Activated CD4-positive, alpha-beta T cell treated with anti-CD3 and anti-CD28 coated beads, Interleukin-2, amount 50 U/mL, for 24 hours (primary cell): ENCODE data around the gene FSCN2.

Source experiments
- DNase-seq, 2 donors: peaks; one replicate each; pipeline ENCODE4 v3.0.0-alpha.2; 2020; ENCODE audit warnings: low read depth in 1 of 2, low spot score in 1 of 2

Gene FSCN2

DNA sequence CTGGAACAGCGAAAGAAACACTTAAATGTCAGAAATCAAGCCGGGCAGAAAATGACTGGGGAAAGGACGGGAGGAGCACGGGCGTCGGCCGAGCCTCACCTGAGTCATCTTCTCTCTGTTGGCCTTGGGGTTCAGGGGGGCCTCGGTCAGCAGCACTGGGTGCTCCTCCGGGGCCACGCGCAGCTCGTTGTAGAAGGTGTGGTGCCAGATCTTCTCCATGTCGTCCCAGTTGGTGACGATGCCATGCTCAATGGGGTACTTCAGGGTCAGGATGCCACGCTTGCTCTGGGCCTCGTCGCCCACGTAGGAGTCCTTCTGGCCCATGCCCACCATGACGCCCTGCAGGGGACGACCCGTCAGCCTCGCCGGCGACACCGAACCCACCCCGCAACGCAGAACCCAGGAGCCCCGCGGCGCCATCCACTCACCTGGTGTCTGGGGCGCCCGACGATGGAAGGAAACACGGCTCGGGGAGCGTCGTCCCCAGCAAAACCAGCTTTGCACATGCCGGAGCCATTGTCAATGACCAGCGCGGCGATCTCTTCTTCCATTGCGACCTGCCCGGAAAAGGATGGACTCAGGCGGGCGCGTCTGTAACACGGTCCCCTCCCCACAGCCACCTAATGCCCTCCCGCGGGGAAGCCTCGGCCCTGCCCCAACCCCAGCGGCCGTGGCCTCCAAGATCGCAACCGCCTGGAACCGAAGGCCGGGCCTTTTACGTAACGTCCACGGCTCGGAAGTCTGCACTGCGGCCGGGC, 16.2 kb upstream of the FSCN2 start:
- no peak for DNase-seq

DNA sequence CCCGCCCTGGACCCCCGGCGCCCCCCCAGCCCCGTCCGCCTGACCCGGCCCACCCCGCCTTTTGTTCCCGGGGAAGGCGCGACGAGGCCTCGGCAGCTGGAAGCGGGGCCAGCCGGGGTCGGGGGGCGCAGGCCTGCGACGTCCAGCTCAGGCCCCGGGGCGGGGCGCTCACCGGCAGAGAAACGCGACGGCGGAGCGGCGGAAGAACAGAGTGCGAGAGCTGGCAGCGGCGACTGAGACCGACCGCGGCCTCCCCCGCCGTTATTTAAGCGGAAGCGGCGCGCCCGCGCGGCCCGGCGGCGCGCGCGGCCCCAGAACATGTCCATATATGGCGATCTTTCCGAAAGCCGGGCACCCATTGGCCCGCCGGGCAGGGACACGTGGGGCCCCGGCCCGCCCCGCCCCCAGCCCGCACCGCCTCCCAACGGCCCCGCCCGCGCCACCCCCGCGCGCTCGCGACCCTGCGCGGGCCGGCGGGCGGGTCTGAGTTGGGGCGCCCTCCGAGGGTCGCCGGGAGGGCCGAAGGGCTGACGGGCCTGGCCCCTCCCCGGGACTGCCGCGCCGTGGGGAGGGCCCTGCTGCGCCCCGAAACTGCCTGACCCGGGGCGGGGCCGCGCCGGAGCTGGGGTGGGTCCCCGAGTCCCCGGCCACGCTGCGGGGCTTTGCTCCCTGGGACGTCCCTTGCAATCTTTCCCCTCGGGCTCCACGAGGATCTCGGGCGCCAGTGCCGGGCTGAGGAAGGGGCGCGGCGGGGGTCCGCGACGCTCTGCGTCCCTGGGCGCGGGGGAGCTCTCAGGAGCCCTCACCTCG, 15.4 kb upstream of the FSCN2 start, which contains the start of gene ACTG1:
Gene ACTG1, minus strand, starts transcription at position 238 of the 810 bp plus-strand sequence. CDS start 445 bp downstream, outside the sequence.
- peak; percentile 84 to 87 for DNase-seq

DNA sequence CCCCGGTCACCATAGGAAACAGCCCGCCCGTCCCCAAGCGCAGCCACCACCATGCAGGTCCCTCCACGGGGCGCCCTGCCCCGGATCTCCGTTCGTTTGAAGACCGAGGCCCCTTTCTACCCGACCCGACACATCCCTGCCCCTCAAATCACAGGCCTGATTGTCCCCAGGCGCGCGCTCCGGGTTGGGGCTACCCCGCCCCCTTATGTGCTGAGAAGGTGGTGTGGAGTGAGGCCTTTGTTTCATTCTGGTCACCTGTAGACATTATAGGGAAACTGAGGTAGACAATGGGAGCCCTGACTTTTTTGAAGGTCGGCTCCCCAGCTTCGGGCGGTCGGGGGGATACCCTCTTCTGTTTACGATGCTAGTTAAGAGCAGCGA, 14.8 kb upstream of the FSCN2 start:
- DNase-seq, result peak in 1 of 2 donors; percentile 51

DNA sequence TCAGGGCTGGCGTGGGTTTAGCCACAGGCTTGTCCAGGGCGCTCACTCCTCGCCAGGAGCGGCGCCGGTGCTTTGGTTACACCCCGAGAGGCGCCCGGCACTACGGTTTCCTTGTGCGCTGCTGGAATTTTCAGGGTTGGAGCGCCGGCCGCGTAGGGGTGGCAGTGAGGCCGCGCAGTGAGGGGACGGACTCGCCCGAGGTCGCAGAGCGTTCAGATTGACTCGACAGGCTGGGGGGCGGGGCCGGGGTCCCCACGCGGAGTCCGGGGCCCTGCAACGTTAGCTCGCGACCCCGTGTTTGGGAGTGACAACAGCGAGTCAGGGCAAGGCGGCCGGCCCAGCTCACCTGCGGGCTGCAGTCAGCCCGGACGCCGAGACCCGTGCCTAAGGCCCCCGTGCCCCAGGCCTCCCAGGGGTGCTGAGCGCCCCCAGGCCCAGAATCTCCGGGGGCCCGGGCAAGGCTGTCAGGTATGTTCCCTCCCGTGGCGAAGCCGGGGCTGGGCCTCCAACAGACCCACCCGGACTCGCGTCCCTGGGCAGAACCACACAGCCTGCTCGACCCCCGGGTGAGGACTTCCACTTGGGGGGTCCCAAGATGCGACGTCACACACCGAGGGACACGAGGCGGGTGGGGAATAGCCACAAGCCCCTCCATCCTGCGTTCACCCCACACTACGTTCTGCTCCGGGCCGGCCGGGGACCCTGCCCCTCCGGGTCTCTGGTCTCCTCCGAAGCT, 14.3 kb upstream of the FSCN2 start:
- no peak for DNase-seq

DNA sequence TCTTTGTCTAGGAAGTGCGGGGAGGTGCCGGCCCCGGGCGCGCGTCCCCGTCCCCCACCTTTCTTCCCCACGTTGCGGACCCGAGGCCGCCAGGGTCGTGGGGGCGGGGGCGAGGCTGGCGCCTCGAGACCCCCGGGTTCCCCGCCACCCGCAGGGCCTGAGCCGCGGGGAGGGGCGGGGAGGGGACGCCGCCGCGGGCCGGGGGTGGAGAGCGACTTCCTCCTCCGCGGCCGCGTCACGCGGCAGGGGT, 13.8 kb upstream of the FSCN2 start:
- no peak for DNase-seq

DNA sequence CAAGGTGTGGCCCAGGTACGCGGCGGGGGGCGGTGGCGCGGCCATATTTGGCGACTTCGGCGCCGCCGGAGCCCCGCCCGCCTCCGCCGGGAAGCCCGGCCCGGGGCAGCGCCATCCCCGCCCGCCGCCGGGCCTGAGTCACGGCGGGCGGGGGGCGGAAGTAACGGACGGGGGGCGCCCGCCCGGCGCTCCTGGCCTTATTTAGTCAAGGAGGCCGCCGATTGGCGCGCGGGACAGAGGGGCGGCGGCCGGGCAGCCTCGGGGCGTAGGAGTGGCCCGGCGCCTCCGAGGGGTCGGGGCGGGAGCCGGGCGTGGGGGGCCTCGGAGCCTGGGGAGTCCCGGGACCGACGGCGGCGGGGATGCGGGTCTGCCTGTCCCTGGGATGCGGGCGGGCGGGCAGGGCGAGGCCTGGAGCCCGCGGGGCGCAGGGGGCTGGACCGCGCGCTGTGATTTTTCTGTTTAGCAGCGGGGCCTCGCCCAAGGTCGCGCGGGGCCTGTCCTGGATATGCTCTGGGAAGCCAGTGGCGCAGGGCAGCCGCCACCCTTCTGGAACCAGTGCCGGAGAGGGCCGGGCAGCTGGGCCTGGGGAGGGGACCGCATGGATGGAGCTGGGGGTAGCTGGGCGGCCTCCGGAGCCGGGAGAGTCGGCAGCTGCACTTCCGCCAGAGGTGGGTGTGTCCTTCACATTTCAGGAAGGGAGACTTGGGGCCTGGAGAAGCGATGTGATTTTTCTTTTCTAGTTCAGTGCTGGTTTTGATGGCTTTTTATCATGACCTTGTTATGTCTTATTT, 13.2 kb upstream of the FSCN2 start:
- DNase-seq, result no peak

DNA sequence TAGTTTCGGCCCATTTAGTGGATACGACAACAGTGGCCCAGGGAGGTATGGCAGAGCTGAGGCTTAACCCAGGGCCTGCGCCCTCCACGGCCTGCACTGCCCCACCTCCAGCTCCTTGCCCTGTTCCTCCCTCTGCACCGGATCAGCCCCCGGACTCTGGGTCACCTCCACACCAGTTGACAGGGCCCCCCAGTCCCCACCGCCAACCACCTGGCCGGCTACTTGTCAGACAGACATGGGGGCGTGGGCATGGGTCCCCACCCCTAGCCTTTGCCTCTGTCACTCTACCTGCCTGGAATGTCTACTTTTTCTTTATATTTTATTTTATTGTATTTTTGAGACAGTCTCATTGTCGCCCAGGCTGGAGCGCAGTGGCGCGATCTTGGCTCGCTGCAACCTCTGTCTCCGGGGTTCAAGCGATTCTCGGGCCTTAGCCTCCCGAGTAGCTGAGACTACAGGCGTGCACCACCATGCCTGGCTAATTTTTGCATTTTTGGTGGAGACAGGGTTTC, 12.6 kb upstream of the FSCN2 start:
- DNase-seq, result no peak

DNA sequence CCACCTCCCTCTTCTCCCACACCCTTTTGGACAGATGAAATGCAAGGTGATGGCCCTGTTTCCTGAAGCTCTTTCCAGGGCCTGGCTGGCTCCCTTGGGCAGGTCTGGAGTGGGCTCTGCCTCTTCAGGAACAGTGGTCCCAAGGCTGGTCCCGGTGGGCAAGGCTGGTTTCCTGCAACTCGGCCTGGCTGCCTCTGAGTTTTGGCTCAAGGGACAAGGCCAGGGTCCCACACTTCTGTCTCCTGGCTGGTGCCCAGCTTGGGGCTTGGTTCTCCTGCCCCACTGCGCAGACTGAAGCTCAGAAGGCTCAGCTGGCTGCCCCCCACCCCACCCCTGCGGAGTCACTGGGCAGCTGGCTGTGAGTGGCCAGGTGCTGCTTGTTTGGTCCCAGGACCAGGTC, 11.7 kb upstream of the FSCN2 start:
- DNase-seq, result no peak

DNA sequence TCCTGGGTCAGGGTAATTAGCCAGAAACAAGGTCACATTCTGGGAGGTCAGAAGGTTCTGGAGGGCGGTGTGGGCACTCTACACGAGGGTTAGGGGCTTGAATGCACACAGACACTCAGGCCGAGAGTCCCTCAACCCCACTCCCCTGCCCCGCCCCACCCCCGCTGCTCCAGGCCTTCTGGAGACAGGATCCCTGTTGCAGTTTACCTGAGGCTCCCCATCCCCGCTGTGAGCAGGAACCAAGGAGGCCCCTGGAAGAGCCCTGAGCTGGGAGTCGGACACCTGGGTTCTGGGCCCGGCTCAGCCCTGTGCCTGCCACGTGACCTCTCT, 11.2 kb upstream of the FSCN2 start:
- DNase-seq, result no peak

DNA sequence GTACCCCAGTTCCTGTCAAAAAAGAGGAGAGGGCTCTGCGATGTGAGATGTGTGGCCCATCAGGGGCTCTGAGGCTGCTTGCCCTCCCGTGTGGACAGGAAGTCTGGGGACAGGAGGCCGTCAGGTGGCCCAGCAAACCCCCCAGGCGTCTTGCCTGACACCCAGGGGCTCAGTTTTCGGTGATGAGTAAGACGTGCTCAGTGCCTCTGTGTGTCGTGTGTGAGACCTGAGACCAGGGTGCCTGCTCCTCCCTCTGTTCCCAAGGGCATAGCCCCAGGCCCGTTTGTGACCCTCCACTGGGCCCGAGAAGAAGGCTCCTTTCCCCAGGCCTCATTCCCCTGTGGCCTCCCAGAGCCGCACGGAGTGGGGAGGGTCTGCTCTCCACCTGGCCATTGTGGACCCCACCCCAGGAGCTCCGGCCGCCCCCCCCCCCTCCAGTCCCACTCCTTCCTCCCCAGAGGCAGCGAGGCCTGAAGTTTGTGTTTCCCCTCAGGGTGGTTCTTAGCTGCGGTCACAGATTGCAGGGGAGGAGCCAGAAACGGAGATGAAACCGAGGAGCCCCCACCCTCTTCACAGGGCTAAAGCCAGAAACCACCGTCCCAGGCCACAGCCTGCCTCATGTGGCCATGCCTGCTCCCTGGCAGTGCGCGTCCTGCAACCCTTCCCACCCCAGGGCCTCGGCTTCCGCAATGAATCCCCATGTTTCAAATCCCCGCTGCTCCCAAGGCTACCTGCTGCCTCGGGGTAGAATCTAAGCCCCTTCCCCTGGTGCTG, 10.7 kb upstream of the FSCN2 start:
- DNase-seq, result no peak

DNA sequence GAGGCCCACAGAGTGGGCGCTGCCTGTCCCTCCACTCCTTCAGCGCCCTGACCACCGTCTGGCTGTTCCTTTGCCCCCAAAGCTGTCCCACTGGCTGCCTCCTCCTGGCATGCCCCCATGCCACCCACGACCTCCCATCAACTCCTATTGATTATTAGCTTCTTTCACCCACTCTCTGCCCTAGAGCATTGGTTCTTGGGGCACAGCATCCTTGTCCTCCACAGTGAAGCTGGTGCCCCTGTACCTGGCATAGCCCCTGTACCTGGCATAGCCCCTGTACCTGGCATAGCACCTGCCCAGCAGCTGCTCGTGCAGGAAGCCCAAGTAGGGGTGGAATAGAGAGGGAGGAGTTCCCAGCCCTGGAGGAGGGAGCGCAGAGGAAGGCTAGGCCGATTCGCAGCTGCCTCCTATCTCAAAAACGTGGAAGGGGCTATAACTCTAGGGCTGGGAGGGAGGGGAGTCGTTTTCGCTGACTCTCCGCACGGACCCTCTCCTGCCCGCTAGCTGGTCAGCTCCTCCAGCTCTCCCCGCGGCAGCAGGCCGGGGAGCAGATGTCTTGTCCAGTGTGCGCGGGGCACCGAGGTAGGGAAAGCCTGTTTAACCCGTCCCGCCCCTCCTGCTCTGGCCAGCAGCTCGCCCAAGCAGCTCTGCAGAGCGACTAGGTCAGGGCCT, 9.9 kb upstream of the FSCN2 start:
- no peak for DNase-seq

DNA sequence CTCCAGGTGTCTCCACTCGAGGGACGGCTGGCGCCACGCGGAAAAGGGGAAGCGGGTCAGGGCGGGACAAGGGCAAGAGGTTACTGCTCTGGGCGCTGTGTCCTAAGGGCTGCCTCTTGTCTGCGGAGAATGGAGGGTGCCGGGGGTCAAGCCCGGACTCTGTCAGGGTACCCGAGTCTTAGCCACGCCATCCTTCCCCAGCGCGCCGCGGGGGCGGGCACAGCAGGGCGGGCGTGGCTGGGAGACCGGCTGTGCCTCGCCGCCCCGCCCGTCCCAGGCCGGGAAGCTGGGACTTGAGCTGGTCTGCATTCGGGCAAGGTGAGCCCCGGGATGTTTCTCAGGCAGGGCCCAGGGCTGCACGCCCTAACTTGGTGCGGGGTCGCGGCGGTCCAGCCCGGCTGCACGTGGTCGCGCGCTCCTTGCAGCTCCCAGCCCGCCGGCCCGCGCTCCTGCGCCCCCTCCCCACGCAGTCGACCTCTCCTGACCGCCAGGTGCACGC, 9.3 kb upstream of the FSCN2 start:
- no peak for DNase-seq

DNA sequence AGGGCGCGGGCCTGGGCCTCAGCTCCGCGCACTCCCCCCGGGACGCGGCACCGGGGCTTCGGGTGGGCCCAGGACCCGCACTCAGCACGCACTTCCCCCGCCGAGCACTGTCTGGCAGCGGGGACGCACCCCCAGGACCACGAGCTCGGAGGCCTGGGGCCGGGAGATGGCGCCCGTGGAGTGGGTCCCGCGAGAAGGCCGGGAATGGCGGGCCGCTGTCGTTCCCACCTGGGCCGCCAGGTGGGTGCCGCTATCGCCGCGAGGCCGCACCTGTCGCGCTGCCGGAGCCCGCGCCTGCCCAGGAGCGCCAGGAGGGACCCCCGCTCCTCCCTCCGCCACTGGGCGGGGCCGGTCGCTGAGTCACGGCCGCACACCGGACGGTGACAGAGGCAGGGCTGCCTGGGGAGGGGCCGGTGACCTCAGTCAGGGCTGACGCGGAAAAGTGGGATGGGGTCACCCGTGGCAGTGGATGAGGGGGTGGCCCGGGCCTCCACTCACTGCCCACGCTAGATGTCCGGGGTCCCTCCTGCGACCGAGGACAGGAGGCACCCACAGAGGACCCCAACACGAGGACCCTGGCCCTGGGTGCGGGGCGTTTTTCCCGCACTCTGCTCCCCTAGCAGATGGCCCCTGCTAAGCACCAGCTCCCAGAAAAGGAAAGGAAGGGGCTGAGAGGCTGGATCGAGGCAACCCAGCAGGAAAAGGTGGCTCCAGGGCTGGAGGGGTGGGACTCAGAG, 8.7 kb upstream of the FSCN2 start:
- DNase-seq, result no peak

DNA sequence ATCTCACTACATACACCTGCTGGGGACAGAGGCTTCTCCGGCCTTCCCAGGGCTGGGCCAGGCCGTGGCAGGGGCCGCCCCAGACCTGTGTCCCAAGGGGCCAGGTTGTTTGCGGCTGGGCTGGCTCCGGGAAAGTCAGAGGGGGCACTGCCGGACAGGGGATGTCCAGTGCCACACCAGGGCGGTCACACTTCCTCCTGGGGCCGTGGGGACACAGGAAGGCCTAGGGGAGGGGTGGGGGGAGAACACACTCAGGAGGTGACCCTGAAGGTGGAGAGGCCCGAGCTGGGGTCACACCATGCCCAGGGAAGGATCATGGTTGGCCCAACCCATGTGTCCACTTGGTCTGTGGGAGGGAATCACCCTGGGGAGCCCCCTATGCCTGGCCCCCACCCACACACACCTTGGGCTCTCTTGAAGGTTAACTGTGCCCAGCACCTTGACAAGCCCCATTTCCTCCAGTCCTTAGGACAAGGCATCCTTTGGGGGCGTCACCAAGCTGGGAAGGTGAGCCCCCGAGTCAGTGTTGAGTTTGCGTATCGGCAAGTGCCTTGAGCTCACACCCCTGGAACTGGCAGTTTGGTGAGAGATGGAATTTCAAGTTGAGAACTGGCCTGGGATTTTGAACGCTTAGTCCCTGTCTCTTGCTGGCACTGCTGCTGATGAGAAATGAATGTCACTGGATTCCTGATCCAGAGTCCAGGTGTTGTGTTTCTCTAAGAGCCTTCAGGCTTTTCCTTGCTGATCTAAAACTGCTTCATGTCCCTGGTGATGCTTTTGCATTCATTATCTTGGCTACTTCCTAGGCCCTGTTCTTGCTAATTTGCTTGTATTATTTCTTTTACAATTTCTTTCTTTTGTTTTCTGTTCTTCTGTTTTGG, 7.9 kb upstream of the FSCN2 start:
- no peak for DNase-seq

DNA sequence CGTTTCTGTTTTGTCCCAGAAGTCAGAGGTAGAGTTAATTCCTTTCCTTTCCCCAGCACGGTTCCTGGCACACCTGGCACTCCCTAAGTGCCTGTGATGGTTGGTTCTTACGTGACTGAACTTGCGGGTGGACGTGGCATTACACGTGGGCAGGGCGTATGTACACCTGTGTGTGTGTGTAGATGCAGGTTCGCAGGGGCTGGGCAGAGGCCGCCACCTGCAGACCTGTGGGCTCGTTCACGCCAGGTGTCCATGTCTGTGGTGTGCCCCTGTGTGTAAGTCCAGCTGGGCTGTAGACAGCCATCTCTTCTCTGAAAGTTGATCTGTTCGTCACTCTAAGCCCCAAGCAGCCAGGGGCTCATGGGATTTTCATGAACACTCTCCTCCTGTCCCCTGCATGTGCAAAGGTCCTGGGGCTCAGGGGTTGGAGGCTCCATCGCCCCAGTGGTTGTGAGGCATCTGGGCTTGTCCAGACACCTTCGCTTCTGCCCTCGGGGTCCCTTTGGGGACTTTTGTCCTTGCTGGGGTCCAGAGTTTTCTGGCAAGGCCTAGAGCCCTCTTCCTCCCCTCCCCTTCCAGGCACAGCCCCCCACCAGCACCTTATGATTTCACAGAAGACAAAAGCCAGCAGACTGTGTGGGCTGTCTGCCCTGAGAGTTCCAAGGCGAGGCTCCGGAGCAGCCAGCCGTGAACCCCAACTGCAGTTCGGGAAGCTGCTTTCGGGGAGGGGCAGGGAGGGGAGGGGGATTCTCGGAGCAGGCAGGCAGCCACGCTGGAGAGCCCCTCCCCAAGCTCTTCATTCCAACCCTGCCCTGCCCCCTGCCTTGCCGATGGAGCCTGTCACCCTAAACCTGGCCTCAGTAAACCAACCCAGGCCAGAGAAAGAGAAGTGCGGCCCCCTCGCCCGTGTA, 5.4 kb upstream of the FSCN2 start:
- DNase-seq, result no peak

DNA sequence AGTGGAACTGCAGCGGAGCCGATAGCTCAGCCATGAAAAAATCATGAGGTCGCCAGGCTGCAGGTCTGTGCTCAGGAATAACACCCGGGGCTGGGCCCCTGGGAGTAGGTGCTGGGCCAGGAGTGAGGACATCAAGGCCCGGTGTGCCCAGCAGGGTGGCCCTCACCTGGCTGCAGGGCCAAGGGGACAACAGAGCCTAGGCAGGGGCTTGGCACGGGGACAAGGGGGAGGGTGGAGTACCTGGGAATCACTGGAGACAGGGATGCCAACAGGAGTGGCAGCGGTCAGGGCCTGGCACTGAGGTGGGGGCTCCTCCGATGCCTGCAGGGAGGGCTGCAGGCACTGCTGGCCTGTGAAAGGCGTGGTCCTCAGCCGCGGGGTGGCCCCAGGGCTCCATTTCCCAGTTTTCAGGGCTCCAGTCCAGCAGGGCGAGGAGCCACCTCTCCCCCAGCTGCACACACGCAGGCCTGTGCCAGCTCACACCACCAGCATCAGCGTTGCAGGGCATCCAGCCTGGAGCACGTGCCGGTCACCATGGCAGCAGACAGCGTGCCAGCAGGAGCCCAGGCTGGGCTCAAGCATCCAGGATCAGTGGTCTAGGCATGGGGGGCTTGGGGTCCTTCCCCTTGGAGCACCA, 4.7 kb upstream of the FSCN2 start:
- DNase-seq, result no peak
